ENCODE data around the gene NAT14.
A peak's percentile ranks its signal among the peaks of the same experiment; 100 is the strongest.

- TF ChIP-seq CTCF (IDR thresholded peaks at IDR 0.05) (peak in 1 of 3 experiments; percentile 8), POLR2A (IDR thresholded peaks at IDR 0.05) (no peak)
These were observed 17.0 kb upstream of the NAT14 start for GRCh38 chr19:55468054-55468393.
